H1 (cell line): Measurements from ENCODE around the gene FGR. TPM values are rescaled to one million over a fixed set of nuclear protein-coding genes. Genes with fewer than 3 reads are reported as not detected.
A peak's percentile ranks its signal among the peaks of the same experiment; 100 is the strongest.

Source experiments
- CTCF ChIA-PET: fragments of 300-600 bp; sonication (Branson Sonifier 250); formaldehyde crosslinking; loops from one replicate; lab custom pipeline; 2021; ENCODE audit not compliant: partially characterized antibody; lab: Charles Lee
- POLR2A ChIA-PET: fragments of 300-600 bp; sonication (Branson Sonifier 250); formaldehyde crosslinking; loops from one replicate; lab custom pipeline; 2021; ENCODE audit warnings: inconsistent platforms; ENCODE audit not compliant: partially characterized antibody; lab: Charles Lee
- DNase-seq, 2 experiments: peaks; one replicate each; pipeline versions ENCODE4 v3.0.0 to v3.0.0-alpha.2; 2010 to 2022; ENCODE audit warnings: low spot score in 2 of 2, low read depth in 1 of 2, mixed read lengths in 1 of 2
- FAIRE-seq: peaks from 2 replicates; lab custom pipeline; 2011; peaks lifted over from hg19 to GRCh38; lab: Jason Lieb, UNC
- H2AFZ ChIP-seq: 2 replicates; pipeline ENCODE4 v1.8.1; 2012; ENCODE audit warnings: low read length, inconsistent platforms
- H2AK5ac ChIP-seq: 2 replicates; pipeline ENCODE4 v1.6.1; 2013; ENCODE audit warnings: low read depth, low read length
- H2BK120ac ChIP-seq: replicated peaks from 2 replicates; pipeline ENCODE3; 2013; ENCODE audit warnings: low read depth, low read length, inconsistent platforms
- H2BK12ac ChIP-seq: 2 replicates; pipeline ENCODE4 v1.6.1; 2013; ENCODE audit warnings: low read depth, low read length
- H2BK15ac ChIP-seq: 2 replicates; pipeline ENCODE4 v1.6.1; 2013; ENCODE audit warnings: low read length
- H2BK20ac ChIP-seq: 2 replicates; pipeline ENCODE4 v1.6.1; 2013; ENCODE audit warnings: low read length
- H2BK5ac ChIP-seq: 2 replicates; pipeline ENCODE4 v1.6.1; 2013; ENCODE audit warnings: low read depth, low read length
- H3K14ac ChIP-seq: 2 replicates; pipeline ENCODE4 v1.6.1; 2013; ENCODE audit warnings: inconsistent platforms; ENCODE audit not compliant: insufficient read length
- H3K18ac ChIP-seq: 2 replicates; pipeline ENCODE4 v1.6.1; 2013; ENCODE audit warnings: low read length; ENCODE audit errors: extremely low read depth
- H3K23ac ChIP-seq: 2 replicates; pipeline ENCODE4 v1.6.1; 2013; ENCODE audit warnings: inconsistent platforms; ENCODE audit not compliant: insufficient read length
- H3K23me2 ChIP-seq: 2 replicates; pipeline ENCODE4 v1.6.1; 2013; ENCODE audit warnings: low read depth, low read length
- H3K27ac ChIP-seq: 2 replicates; pipeline ENCODE4 v1.6.1; 2011; ENCODE audit warnings: low read depth, low read length, inconsistent platforms
- H3K27me3 ChIP-seq, 4 experiments: replicated peaks in 1 of 4; 1 replicate in 1 of 4; 2 replicates in 3 of 4; pipeline versions ENCODE4 v1.6.1 to v1.8.1; 2011 to 2013; ENCODE audit warnings: low read length in 3 of 4, mild to moderate bottlenecking in 3 of 4, inconsistent platforms in 2 of 4, mixed read lengths in 2 of 4, moderate library complexity in 1 of 4; ENCODE audit not compliant: control insufficient read depth in 3 of 4, insufficient read depth in 3 of 4; ENCODE audit errors: extremely low read depth in 1 of 4
- H3K36me3 ChIP-seq, 4 experiments: 2 replicates each; pipeline versions ENCODE4 v1.6.1 to v1.8.1; 2011 to 2013; ENCODE audit warnings: mild to moderate bottlenecking in 4 of 4, low read length in 3 of 4, moderate library complexity in 2 of 4, control low read depth in 1 of 4, inconsistent platforms in 1 of 4; ENCODE audit not compliant: insufficient read depth in 4 of 4, control insufficient read depth in 2 of 4
- H3K4ac ChIP-seq: replicated peaks from 2 replicates; pipeline ENCODE3; 2013; ENCODE audit warnings: low read length, low read depth, mixed read lengths, inconsistent platforms; ENCODE audit not compliant: insufficient read length
- H3K4me1 ChIP-seq, 4 experiments: replicated peaks in 1 of 4; 1 replicate in 1 of 4; 2 replicates in 3 of 4; pipeline versions ENCODE4 v1.6.1 to v1.8.1; 2011 to 2013; ENCODE audit warnings: low read length in 3 of 4, inconsistent platforms in 2 of 4, mixed read lengths in 1 of 4; ENCODE audit not compliant: insufficient read depth in 4 of 4, control insufficient read depth in 3 of 4
- H3K4me2 ChIP-seq, 2 experiments: 2 replicates each; pipeline versions ENCODE4 v1.6.1 to v1.8.1; 2011 to 2013; ENCODE audit warnings: low read depth in 2 of 2, low read length in 2 of 2, control low read depth in 1 of 2, inconsistent platforms in 1 of 2, mild to moderate bottlenecking in 1 of 2; ENCODE audit not compliant: insufficient read depth in 1 of 2
- H3K4me3 ChIP-seq, 4 experiments: fragments of 200-600, 300-600 bp in 1 of 4; sonication (generic), shearing (Covaris generic), sonication (Bioruptor Twin) in 1 of 4; 2 replicates each; pipeline versions ENCODE4 v1.5.1 to v1.8.1; 2011 to 2016; ENCODE audit warnings: low read length in 4 of 4, low read depth in 3 of 4, control low read depth in 2 of 4, inconsistent platforms in 2 of 4, mild to moderate bottlenecking in 2 of 4, mixed read lengths in 1 of 4, moderate library complexity in 1 of 4; ENCODE audit not compliant: insufficient read depth in 2 of 4; ENCODE audit errors: extremely low read depth in 1 of 4
- H3K56ac ChIP-seq: replicated peaks from 2 replicates; pipeline ENCODE3; 2013; ENCODE audit warnings: low read depth, mild to moderate bottlenecking, mixed read lengths, low read length, inconsistent platforms; ENCODE audit not compliant: insufficient read length
- H3K79me1 ChIP-seq: 2 replicates; pipeline ENCODE4 v1.6.1; 2013; ENCODE audit warnings: low read depth, low read length, control low read depth
- H3K79me2 ChIP-seq, 2 experiments: 2 replicates each; pipeline versions ENCODE4 v1.6.1 to v1.8.1; 2012 to 2013; ENCODE audit warnings: low read length in 2 of 2, mild to moderate bottlenecking in 2 of 2, inconsistent platforms in 1 of 2; ENCODE audit not compliant: insufficient read depth in 2 of 2, control insufficient read depth in 1 of 2
- H3K9ac ChIP-seq, 4 experiments: replicated peaks in 1 of 4; 1 replicate in 1 of 4; 2 replicates in 3 of 4; pipeline versions ENCODE4 v1.6.1 to v1.8.1; 2011 to 2013; ENCODE audit warnings: low read depth in 3 of 4, low read length in 3 of 4, control low read depth in 2 of 4, mild to moderate bottlenecking in 2 of 4, moderate library complexity in 2 of 4, inconsistent platforms in 1 of 4; ENCODE audit errors: extremely low read depth in 1 of 4
- H3K9me3 ChIP-seq, 2 experiments: 2 replicates each; pipeline versions ENCODE4 v1.6.1 to v1.8.1; 2012 to 2013; ENCODE audit warnings: mild to moderate bottlenecking in 2 of 2, moderate library complexity in 2 of 2, control low read depth in 1 of 2, inconsistent platforms in 1 of 2, low read depth in 1 of 2, low read length in 1 of 2, mixed read lengths in 1 of 2; ENCODE audit not compliant: insufficient read depth in 2 of 2
- H4K20me1 ChIP-seq, 2 experiments: replicated peaks in 1 of 2; 2 replicates each; pipeline versions ENCODE3 to v1.8.1; 2011 to 2013; ENCODE audit warnings: inconsistent platforms in 2 of 2, low read length in 2 of 2, mild to moderate bottlenecking in 1 of 2; ENCODE audit not compliant: insufficient read depth in 2 of 2, control insufficient read depth in 1 of 2
- H4K5ac ChIP-seq: 2 replicates; pipeline ENCODE4 v1.6.1; 2013; ENCODE audit warnings: low read length, low read depth, mixed read lengths, inconsistent platforms; ENCODE audit not compliant: insufficient read length
- H4K8ac ChIP-seq: 2 replicates; pipeline ENCODE4 v1.8.0; 2013; ENCODE audit warnings: mild to moderate bottlenecking, moderate library complexity, low read length, inconsistent platforms; ENCODE audit not compliant: insufficient read depth; ENCODE audit errors: extremely low read depth
- H4K91ac ChIP-seq: replicated peaks from 2 replicates; pipeline ENCODE3; 2013; ENCODE audit warnings: low read length, mixed read lengths, inconsistent platforms; ENCODE audit not compliant: insufficient read length
- HDAC6 ChIP-seq: IDR thresholded peaks from one replicate; pipeline ENCODE4 v1.7.1; 2012; ENCODE audit warnings: low read depth, mild to moderate bottlenecking, inconsistent platforms, low read length, moderate library complexity
- SIRT6 ChIP-seq: IDR thresholded peaks from one replicate; pipeline ENCODE4 v1.7.1; 2012; ENCODE audit warnings: low read length, inconsistent platforms
- TEAD4 ChIP-seq: IDR thresholded peaks from 2 replicates; pipeline ENCODE4 v1.6.1; 2012; ENCODE audit warnings: low read depth, low read length, inconsistent platforms, mixed read lengths
- WGBS, 2 experiments: shearing (Covaris generic) in 1 of 2; methylation state at CpG; one replicate each; pipeline versions ENCODE4 v1.1.6 to v1.1.7; 2013 to 2015; ENCODE audit warnings: low lambda C conversion rate in 2 of 2, mixed read lengths in 2 of 2, inconsistent platforms in 1 of 2, low coverage in 1 of 2, missing lambda C conversion rate in 1 of 2; ENCODE audit not compliant: insufficient replicate concordance in 2 of 2, insufficient coverage in 1 of 2, insufficient read length in 1 of 2; ENCODE audit errors: extremely low coverage in 1 of 2, missing lambda C conversion rate in 1 of 2; 5-methylcytosine and 5-hydroxymethylcytosine counted together
- polyA plus RNA-seq, 7 experiments: library from polyadenylated mRNA; depleted of rRNA in 3 of 7; stranded (reverse) in 5 of 7; unstranded in 2 of 7; fragments of >200 nt in 5 of 7; fragments of 200-250 nt in 2 of 7; gene quantifications; 1 replicate in 5 of 7; 2 replicates in 1 of 7; 4 replicates in 1 of 7; pipeline versions ENCODE4 v1.2.1 to v1.2.3, GENCODE V29; 2011 to 2013; ENCODE audit warnings: missing spikeins in 2 of 7, mixed read lengths in 2 of 7
- total RNA-seq: library from RNA; stranded (reverse); fragmentation: NEBNext Ultra II Directional; extraction: Animal tissue kit (Norgen Biotek cat#: 25700); gene quantifications from 2 replicates; pipeline ENCODE4 v1.2.1, GENCODE V29; 2021

Gene FGR
- total and polyA plus RNA-seq, 2 of the 8 experiments (the other 6 are each of a cell fraction or from before 2014, with no cell fraction given): 0.22 to 0.95 TPM

GRCh38 chr1:27571439-27572018 lies 63.5 kb downstream of the FGR start:
- H2BK20ac ChIP-seq: peak overlapping the region; percentile 66; the same call in 1 of the 2 replicates
- H3K4me1 ChIP-seq: peaks cover 54 to 81% (median 66%) of the 10 kb centered on the region in 4 experiments
- POLR2A ChIA-PET: interaction anchor here (0.5 to 25.0 kb wide), 19 partner anchors 4 to 206 kb away, joined by 3 to 355 read pairs (median 4); partner anchors contain the start of genes AHDC1 and MAP3K6
- H4K20me1 ChIP-seq: peaks cover 8 to 22% of the 10 kb centered on the region in 2 experiments
- FAIRE-seq (no peak), DNase-seq (no peak)
- H2AFZ ChIP-seq: no peak overlapping the region
- no peak overlapping the region for H3K23ac ChIP-seq
- H2BK5ac ChIP-seq: peak overlapping the region; percentile 91; the same call in 1 of the 2 replicates
- no peak overlapping the region; the same call in none of the 2 replicates for H4K8ac ChIP-seq
- H3K9me3 ChIP-seq: no peaks in the 10 kb centered on the region
- peak overlapping the region; percentile 84 for H3K18ac ChIP-seq
- no peaks in the 10 kb centered on the region for H3K36me3 ChIP-seq
- peak overlapping the region; percentile 84 for H3K27ac ChIP-seq
- H3K4ac ChIP-seq: peak overlapping the region; percentile 32
- H3K9ac ChIP-seq: peak overlapping the region in 1 of 4 experiments; percentile 8; a peak in 2 of 7 replicates
- H3K14ac ChIP-seq: no peak overlapping the region
- H3K79me2 ChIP-seq: peaks cover 0 to 44% of the 10 kb centered on the region in 2 experiments; a peak in 2 of 4 replicates
- H2BK12ac ChIP-seq: peak overlapping the region; percentile 75
- H3K4me3 ChIP-seq: peak overlapping the region in 3 of 4 experiments; percentile 20 to 49 (median 26); a peak in 6 of 8 replicates
- no peak overlapping the region for H3K56ac ChIP-seq
- H4K91ac ChIP-seq: peak overlapping the region; percentile 87
- H2AK5ac ChIP-seq: peak overlapping the region; percentile 32; the same call in 1 of the 2 replicates
- peak overlapping the region; percentile 70 for H2BK120ac ChIP-seq
- H3K23me2 ChIP-seq: peaks cover 6% of the 10 kb centered on the region; the same call in 1 of the 2 replicates
- peak overlapping the region; percentile 57 for H4K5ac ChIP-seq
- H2BK15ac ChIP-seq: 0 out of 2 replicates have a peak overlapping the region, but pooled peaks have one; percentile 18
- TF ChIP-seq SIRT6 (no peak), TEAD4 (peak; percentile 68), HDAC6 (no peak)
- TF ChIP-seq, all 59 proteins: peak for 1
- Histone ChIP-seq H3K27me3 (no peaks in the 10 kb centered on the region), H3K79me1 (peaks cover 11% of the 10 kb centered on the region), H3K4me2 (peak overlapping the region; percentile 63 to 64)
- 18% methylated on average over 11 of the region's 18 CpGs; no CpG with 5 or more reads in 1 of the 2 experiments for WGBS, 2 experiments
- CTCF ChIA-PET: interaction anchor here (1.3 to 56.1 kb wide), 10 partner anchors 11 to 184 kb away, joined by 3 to 1807 read pairs (median 22); partner anchors contain the start of gene AHDC1
